ENCODE measurements around the gene RNF20.

Gene RNF20

DNA sequence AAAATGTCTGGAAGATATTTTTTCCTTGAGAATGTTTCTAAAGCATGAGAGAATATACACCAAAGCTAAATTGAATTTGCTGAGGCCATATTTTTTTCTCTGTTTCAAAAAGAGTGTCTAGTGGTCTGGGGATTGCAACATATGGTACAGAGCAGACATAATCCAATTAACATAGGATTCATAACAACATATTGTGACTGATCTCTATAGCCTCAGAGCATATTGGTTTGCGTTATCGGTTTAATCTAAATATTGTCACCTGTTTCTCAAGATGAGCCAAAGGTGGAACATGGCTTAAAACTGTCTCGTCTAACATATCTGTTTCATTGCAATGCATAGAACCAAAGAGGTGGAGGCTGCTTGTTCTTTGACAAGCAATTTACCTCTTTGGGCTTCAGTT lies 57.2 kb downstream of the RNF20 start:
- H3K4me1 ChIP-seq = no peaks in the 10 kb centered on the region
- H3K36me3 ChIP-seq (ENCODE audit: control insufficient read depth, insufficient read depth, low read length) = no peaks in the 10 kb centered on the region
- H3K27ac ChIP-seq = no peak overlapping the region
- TF ChIP-seq, protein P1, sequence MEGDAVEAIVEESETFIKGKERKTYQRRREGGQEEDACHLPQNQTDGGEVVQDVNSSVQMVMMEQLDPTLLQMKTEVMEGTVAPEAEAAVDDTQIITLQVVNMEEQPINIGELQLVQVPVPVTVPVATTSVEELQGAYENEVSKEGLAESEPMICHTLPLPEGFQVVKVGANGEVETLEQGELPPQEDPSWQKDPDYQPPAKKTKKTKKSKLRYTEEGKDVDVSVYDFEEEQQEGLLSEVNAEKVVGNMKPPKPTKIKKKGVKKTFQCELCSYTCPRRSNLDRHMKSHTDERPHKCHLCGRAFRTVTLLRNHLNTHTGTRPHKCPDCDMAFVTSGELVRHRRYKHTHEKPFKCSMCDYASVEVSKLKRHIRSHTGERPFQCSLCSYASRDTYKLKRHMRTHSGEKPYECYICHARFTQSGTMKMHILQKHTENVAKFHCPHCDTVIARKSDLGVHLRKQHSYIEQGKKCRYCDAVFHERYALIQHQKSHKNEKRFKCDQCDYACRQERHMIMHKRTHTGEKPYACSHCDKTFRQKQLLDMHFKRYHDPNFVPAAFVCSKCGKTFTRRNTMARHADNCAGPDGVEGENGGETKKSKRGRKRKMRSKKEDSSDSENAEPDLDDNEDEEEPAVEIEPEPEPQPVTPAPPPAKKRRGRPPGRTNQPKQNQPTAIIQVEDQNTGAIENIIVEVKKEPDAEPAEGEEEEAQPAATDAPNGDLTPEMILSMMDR (IDR thresholded peaks at IDR 0.05) = no peak
- no peak overlapping the region for H3K4me2 ChIP-seq (ENCODE audit: low read length)
- H3K4me3 ChIP-seq (ENCODE audit: low read depth, low read length) = no peak overlapping the region
- no peaks in the 10 kb centered on the region for H3K9me3 ChIP-seq (ENCODE audit: control insufficient read depth, low read length)
- H3K27me3 ChIP-seq (ENCODE audit: control insufficient read depth, insufficient read depth, low read length) = no peaks in the 10 kb centered on the region
- no peak overlapping the region for H3K9ac ChIP-seq
- H2AFZ ChIP-seq = no peak overlapping the region
- H3K79me2 ChIP-seq = no peaks in the 10 kb centered on the region

DNA sequence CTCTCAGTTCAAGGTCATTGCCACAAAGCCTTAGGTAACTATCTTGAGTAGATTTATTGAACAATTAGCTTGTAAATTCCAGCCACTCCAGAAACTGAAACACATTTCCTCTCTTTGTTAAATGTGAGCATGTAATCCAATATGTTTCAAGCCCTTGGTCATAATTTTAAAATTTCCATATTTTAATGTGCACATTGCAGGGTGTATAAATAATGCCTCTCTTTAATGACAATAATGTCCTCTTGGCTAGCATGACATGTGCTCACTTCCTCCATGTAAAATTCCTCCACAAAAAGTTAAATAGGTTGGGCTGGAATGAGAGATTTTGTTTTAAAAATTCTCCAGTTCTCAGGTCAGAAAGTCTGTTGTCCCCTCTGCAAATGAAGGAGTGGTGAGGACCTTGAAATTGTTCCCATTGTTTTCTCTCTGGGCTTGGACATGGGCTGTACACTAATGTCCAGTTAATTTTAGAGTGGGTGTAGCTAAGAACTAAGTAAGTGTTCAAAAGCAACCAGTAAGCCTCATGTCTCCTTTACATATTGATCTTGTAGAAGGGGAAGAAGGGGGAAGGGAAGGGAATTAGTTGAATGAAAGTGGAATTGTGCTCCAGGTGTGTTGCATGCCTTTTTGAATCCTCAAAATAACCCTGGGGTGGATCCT lies 58.3 kb downstream of the RNF20 start:
- Histone ChIP-seq H3K27ac (no peak overlapping the region), H3K4me2 (ENCODE audit: low read length) (no peak overlapping the region), H3K79me2 (no peaks in the 10 kb centered on the region), H3K9me3 (ENCODE audit: control insufficient read depth, low read length) (no peaks in the 10 kb centered on the region), H2AFZ (no peak overlapping the region), H3K27me3 (ENCODE audit: control insufficient read depth, insufficient read depth, low read length) (no peaks in the 10 kb centered on the region), H3K4me3 (ENCODE audit: low read depth, low read length) (no peak overlapping the region), H3K9ac (no peak overlapping the region), H3K4me1 (no peaks in the 10 kb centered on the region), H3K36me3 (ENCODE audit: control insufficient read depth, insufficient read depth, low read length) (no peaks in the 10 kb centered on the region)
- TF ChIP-seq, protein P1 (IDR thresholded peaks at IDR 0.05) = no peak

DNA sequence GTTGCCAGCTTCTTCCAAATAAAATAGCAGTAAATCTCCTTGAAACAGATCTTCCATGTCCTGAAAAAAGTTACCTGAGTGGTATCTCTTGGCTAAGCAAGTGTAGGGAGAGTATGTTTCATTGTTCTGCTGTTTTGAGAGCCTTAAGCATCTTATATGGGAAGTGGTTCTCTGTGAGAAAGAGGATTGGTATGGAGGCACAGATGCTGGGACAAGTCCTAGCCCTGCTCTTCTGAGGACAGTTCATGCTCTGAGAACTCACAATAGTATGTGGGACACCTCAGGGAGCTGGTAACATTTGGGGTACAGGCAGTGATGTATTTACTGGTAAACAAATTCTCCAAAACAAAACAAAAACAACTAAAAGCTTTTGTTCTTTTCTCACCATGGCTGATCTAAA lies 59.1 kb downstream of the RNF20 start:
- no peak overlapping the region for H3K27ac ChIP-seq
- TF ChIP-seq, protein P1 (IDR thresholded peaks at IDR 0.05) = no peak
- no peak overlapping the region for H3K4me2 ChIP-seq (ENCODE audit: low read length)
- no peaks in the 10 kb centered on the region for H3K27me3 ChIP-seq (ENCODE audit: control insufficient read depth, insufficient read depth, low read length)
- H3K9ac ChIP-seq = no peak overlapping the region
- no peaks in the 10 kb centered on the region for H3K36me3 ChIP-seq (ENCODE audit: control insufficient read depth, insufficient read depth, low read length)
- H2AFZ ChIP-seq = no peak overlapping the region
- no peaks in the 10 kb centered on the region for H3K79me2 ChIP-seq
- H3K4me3 ChIP-seq (ENCODE audit: low read depth, low read length) = no peak overlapping the region
- H3K4me1 ChIP-seq = no peaks in the 10 kb centered on the region
- H3K9me3 ChIP-seq (ENCODE audit: control insufficient read depth, low read length) = no peaks in the 10 kb centered on the region

DNA sequence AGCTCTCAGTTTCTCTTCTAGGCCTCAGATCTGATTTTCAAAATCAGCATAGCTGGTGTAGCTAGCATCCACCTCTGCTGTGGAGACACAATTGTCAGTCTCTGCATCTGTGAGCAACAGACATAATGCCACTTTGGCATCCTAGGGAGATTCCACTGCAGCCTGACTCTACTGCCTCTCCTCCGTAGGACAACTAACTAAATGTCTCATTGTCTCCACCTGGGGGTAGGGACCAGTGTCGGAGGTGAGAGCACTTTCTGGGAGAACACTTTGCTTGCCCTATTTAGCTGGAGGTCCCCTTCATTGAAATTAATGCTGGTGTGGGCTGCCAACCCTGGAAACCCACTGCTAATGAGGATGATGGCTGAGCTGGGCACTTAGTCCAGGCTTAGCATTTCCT lies 59.7 kb downstream of the RNF20 start:
- Histone ChIP-seq H3K36me3 (ENCODE audit: control insufficient read depth, insufficient read depth, low read length) (no peaks in the 10 kb centered on the region), H3K4me1 (no peaks in the 10 kb centered on the region), H3K79me2 (no peaks in the 10 kb centered on the region), H3K27ac (no peak overlapping the region), H3K4me3 (ENCODE audit: low read depth, low read length) (no peak overlapping the region), H2AFZ (no peak overlapping the region), H3K9me3 (ENCODE audit: control insufficient read depth, low read length) (no peaks in the 10 kb centered on the region), H3K27me3 (ENCODE audit: control insufficient read depth, insufficient read depth, low read length) (no peaks in the 10 kb centered on the region), H3K9ac (no peak overlapping the region), H3K4me2 (ENCODE audit: low read length) (no peak overlapping the region)
- TF ChIP-seq, protein P1 (IDR thresholded peaks at IDR 0.05) = no peak

DNA sequence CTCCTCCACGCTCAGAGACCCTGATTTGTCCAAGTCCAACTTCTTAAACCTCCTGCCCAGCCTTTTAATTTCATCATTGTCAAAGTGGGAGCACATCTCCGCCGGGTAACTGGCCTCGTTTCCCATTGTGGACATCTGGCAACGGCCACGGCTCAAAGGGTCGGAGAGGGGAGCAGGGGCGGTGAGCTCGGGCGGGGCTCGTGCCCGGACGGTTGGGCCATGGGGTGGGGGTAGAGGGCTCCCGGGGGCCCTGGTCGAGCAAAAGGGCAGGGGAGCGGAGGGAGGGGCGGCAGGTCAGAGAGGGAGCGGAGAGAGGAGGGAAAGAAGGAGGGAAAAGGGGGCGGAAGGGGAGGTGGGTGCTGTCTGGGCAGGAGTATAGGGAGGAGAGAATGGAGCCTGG lies 61.1 kb downstream of the RNF20 start, which contains the start of gene PPP3R2:
Gene PPP3R2, minus strand, starts transcription at position 174 of the 400 bp plus-strand sequence. Its CDS starts 48 bp downstream, at position 126.
- Histone ChIP-seq H3K9me3 (ENCODE audit: control insufficient read depth, low read length) (no peaks in the 10 kb centered on the region), H2AFZ (no peak within 1 kb of the TSS), H3K9ac (no peak within 1 kb of the TSS), H3K4me3 (ENCODE audit: low read depth, low read length) (no peak within 1 kb of the TSS), H3K79me2 (no peaks in the 10 kb centered on the region), H3K4me2 (ENCODE audit: low read length) (no peak within 1 kb of the TSS), H3K36me3 (ENCODE audit: control insufficient read depth, insufficient read depth, low read length) (no peaks in the 10 kb centered on the region), H3K27ac (no peak within 1 kb of the TSS), H3K27me3 (ENCODE audit: control insufficient read depth, insufficient read depth, low read length) (no peaks in the 10 kb centered on the region), H3K4me1 (no peaks in the 10 kb centered on the region)
- TF ChIP-seq, protein P1 (IDR thresholded peaks at IDR 0.05) = no peak

Measured in parathyroid adenoma (tissue), 2 donors.